HTERT RPE-1 (cell line): ENCODE measurements around the gene ZNF280B.
"Not testable (repeated sequence)": the region's sequence is repeated elsewhere in the genome, so short reads cannot be mapped to it uniquely, and the experiment has no call there.

Experiments
- in situ Hi-C: fragments of 300-500 bp; cut with MboI; formaldehyde crosslinking; loops from 4 replicates; pipeline ENCODE4 v1.14.3; 2020; ENCODE audit warnings: low sequenced_read_pairs

ZNF280B gene

DNA sequence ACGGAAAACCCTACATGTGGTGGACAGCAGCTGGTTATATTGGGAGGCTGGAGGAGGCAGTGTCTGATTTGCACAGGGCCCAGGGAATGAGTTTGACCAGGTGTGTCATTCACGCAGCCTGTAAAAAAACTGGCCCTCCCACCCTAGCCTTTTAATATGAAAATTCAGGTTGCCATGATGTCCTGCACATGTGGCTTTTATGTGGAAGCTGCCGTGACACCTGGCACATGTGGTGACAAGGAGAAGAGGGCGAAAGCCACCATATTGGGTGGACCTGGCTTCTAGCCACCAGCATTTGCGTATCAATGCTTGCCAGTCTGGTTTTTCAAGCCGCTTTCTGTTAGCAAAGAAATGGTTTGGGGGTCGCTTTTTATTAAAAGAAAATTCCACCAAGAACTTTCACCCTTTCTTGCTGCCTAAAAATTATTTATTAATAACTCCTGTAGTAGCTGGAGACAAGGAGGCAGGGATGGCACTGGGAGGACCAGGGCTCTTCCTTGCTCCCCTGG is 43.4 kb downstream of the ZNF280B start:
- in situ Hi-C loops, result no loop called here

DNA sequence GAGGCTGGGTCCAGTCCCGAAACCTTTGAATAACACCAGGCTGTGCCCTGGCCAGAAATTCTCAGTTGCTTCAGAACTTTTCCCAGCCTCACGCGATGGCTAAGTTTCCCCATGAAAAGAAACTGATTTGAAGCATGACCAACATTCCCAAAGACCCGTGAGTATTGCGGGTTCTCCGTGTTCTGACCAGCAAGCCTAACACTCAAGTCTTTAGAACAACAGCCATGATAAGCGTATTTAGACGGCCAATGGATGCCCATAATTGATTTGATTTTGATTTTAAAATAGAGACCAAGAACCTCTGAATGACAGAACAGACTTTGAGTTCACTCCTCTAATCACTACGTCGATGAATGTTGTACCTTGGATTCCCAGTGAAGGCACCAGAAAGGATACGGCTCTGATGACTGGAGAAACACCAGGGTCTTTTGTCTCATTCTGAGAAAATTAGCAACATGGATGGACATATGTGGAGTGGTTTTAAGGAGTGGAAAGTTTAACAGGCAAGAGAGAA is 43.9 kb downstream of the ZNF280B start:
- in situ Hi-C loops, result no loop called here

DNA sequence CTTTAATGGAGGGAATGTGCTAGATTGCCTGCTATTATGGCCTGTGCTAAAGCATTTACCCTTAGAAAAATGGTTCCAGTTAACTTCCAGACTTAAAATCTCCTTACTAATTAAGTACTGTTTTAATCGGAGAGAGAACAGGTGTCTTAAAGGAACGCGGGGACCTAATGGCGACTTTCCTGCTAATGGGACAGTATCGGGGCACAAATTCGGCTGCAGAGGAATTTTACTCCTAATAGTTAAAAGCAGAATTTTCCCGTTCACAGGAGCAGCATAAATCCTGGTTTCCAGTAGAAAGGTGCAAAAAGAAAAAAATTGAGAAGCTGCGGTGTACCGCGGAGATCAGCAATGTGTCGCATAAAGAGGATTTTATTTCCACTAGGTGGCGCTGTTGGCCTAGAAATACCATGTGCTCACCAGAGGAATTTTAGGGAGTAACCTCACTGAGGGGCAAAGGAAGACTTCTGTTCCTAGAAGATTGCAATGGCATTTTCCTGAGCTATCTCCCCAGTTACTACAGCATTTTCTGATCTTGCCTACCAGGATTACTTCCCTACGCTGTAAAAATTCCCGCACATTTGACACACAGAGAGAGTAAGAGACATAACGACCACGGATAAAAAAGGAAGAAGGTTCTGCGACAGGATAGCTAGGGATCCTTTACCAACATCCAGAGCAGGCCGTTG is 44.5 kb downstream of the ZNF280B start:
- in situ Hi-C loops, result no loop called here

DNA sequence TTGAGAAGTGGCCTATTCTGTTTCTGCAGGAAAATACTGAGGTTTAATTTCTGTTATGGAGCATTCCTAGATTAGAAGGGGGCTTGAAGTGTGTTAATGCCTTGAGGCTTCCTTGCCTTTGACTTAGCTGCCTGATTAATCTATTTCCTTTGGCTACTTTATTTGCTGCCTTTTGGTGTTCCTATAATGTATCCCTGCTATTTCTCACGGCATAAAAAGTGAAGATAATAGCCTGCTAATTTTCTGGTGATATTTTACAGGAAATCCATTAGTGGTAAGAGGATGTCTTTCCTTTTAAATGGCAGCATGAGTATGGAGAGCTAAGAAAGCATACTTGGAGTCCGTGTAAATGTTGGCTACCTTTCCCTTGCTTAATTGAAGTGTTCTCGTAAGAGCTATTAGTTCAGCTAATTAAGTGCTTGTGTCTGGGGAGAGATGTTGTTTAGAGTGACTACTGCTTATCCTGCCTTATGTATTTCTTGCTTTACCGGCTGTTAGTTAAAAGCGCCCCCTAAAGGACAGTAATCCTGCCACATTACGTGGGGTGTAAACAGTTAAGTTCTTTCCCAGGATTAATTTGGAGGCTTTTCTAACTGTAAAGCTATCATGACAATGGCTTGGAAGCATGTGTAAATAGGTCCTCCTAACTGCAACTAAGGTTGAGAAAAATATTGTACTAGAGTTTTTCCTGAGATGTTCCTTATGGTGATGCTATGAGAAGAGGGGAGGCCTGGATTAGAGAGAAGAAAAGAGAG is 45.6 kb downstream of the ZNF280B start:
- in situ Hi-C loops, result no loop called here

DNA sequence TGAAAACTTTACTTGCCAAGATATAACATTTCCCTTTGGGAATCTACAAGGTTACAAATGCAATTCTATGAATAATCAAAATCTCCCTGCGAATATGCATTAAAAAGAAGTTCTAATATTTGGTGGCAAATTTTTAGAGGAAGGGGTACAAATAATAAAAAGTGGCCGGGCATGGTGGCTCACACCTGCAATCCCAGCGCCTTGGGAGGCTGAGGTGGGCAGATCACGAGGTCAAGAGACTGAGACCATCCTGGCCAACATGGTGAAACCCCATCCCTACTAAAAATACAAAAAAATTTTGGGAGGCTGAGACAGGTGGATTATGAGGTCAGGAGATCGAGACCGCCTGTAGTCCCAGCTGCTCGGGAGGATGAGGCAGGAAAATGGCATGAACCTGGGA is 47.0 kb downstream of the ZNF280B start:
- in situ Hi-C loops, result no loop called here

DNA sequence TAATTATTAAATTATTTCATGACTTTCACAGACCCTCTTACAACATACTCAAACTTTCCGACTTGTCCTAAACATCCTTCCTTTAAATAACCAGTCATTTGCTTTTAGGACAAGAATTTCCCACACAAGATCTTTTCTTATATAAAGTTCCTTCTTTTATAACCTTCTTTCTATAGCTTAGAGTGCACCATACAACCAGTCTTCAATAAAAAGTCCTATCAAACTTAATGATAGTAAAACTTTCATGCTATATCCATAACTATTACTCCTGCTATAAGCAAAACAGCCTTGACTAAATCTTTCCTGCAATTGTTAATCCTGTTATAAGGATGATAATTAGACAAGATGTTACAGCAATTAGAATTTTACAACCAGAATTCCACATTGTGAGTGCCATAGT is 47.4 kb downstream of the ZNF280B start:
- in situ Hi-C loops, result no loop called here

DNA sequence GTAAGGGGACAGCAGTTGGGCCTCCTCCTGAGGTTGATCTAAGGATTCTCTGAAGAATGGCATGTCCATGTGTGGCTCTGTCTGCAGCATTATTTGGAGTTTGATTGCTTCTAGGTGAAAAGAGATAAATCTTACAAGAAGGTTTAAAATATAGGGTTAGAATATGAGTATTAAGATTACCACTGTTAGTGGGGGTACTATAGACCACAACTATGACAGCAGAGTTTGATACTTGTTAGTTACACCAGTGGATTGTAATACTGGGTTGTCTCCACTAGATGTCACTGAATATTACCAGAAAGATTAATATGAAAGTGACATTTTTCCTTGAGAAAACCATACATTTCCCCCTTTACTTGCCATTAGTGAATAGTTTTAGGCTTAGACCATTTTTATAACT is 47.9 kb downstream of the ZNF280B start:
- in situ Hi-C loops, result no loop called here

DNA sequence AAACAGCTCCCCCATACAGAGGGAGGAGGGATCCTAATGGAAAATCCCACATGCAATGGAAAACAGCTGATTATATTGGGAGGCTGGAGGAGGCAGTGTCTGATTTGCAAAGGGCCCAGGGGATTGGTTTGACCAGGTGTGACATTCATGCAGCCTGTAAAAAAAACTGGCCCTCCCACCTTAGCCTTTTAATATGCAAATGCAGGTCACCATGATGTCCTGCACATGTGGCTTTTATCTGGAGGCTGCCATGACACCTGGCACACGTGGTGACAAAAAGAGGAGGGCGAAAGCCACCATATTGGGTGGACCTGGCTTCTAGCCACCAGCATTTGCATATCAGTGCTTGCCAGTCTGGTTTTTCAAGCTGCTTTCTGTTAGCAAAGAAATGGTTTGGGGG is 48.5 kb downstream of the ZNF280B start:
- in situ Hi-C loops, result no loop called here

DNA sequence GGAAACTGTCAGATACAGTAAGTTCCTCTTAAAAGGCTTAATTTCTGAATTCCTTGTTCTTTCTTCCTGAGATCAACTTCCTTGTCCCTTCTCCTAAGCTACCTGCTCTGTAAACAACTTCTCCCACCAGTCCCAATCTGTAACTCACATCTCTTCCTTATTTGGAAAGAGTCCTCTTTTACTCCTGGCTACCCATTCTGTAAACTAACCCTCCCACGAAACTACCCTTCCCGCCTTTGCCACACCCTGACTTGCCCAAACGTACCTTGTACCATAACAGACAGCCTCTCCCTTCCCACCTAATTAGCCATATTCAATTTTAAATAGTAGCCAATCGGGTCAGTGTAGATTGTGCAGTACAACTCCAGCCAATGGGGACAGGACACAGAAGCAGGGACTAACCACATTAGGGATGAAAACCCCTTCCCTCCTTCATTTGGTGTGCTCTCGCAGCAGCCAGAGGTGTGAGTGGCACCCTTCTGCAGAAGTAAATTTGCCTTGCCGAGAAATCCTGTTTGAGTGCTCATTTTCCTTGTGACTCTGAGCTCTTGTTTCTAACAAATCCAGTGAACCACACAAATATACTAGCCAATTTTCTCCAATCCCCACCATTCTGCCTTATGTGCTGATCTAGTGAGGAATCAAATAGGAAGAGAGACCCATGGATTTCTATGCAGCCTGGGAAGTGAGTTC is 49.5 kb downstream of the ZNF280B start:
- in situ Hi-C loops, result no loop called here

DNA sequence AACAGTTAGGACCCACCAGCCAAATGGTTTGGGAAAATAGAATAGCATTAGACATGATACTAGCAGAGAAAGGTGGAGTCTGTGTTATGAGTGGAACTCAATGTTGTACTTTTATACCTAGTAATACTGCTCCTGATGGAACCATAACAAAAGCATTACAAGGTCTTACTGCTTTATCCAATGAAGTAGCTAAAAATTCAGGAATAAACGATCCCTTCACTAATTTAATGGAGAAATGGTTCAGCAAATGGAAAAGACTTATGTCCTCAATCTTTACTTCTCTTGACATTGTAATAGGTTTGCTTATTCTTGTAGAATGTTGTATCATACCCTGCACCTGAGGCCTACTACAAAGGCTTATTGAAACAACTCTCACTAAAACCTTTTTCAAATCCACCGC is 50.2 kb downstream of the ZNF280B start:
- in situ Hi-C loops, result no loop called here

DNA sequence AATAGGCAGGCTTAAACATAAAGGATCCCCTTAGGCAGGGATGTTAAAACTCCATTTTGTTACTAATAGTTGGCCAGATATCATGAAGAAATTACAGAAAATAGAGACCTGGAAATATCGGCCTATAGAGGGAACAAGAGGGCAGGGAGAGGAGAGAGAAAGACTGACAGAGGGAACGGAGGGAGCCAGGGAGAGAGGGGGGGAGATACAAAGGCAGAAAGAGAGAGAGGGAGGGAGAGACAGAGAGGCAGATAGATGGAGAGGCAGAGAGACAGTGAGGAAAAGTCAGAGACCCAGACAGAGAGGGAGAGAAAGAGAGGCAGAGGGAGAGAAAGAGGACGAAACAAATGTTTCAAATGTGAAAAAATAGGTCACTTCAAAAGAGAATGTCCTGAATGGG is 53.5 kb downstream of the ZNF280B start:
- in situ Hi-C loops, result no loop called here

DNA sequence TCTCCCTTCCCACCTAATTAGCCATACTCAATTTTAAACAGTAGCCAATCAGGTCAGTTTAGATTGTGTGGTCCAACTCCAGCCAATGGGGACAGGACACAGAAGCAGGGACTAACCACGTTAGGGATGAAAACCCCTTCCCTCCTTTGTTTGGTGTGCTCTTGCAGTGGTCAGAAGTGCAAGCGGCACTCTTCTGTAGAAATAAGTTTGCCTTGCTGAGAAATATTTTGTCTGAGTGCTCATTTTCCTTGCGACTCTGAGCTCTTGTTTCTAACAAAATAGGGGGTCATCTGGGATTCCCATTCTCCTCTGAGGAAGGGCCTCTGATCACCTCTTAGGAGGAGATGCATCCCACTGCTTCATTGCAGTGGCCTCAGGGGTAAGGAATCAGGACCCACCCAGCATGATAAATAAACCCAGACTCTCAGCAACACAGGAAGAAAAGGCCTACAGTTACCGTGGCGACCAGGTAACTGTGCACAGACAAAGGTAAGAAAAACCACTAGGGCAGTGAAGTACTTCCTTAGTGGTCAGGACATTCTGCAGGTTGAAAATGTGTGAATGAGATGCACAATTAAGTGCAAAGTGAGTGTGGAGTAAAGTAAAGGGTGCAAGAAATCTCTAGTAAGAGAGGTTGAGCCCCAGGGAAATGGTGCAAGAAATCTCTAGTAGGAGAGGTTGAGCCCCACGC is 55.4 kb downstream of the ZNF280B start:
- in situ Hi-C loops, result no loop called here

DNA sequence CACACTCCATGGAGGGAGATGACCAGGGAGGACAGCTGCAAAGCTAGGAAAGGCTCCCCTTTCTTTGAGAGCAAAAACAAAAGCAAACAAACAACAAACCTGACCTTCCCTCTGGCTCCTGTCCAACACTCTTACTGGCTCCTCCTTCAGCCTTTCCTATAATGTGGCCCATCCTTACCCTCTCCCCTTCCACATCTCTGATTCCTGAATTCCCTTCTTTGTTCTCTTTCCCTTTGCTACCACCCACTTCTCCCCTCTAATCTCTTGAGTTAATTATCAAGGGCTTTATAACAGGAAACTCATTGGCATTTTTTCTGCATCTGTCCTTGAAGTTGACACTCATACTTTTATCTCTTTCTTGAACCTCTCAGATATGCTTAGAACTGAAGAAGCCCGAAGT is 56.3 kb downstream of the ZNF280B start:
- in situ Hi-C loops, result no loop called here

DNA sequence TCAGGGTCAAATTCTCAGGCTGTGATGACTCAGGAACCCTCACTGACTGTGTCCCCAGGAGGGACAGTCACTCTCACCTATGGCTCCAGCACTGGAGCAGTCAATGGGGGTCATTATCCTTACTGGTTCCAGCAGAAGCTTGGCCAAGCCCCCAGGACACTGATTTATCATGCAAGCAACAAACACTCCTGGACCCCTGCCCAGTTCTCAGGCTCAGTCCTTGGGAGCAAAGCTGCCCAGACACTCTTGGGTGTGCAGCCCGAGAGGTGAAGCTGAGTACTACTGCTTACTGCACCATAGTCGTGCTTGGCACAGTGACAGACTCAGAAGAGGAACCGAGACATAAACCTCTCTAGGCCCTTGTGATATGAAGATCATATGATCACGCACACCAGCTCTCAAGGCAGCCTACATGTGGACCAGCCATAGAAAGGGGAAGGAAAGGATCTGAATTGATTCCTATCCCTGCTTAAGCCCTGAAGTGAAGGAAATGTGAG is 58.2 kb downstream of the ZNF280B start:
- in situ Hi-C loops, result no loop called here

DNA sequence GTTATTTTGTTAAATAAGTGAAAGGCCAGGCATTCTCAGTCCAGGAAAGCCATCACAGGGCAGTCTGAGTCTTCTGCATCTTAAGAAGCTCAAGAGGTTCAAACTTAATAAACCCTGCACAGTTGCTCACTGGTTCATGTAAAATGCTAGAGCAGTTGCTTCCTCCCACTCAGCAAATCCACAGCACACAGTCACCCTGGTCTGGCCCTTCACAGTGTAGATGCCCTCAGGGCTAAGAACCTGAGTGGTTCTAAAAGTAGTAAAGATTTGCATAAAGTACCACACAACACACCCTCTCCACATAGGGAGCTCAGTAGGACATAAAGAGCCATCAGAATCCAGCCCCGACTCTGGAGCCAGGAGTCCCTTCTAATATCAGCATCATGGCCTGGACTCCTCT is 58.7 kb downstream of the ZNF280B start:
- in situ Hi-C loops, result no loop called here

DNA sequence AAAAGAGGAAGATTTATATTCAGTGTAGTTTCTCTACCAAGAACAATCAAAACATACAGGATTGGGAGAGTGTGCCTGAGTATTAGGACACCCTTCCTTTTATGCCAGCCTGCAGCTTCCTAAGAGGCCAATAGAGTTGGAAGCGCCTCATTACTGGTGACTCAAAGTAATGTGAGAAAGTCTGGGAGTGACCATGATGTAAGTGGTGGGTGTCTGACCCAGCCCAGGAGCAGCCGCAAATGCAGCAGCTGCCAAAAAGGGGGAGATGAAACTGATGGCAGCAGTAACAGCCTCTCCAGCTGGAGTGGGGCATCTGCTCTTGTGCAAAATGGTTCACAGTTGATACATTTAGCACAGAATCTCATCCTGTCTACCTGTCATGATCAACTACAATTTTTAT is 62.0 kb downstream of the ZNF280B start:
- in situ Hi-C loops, result no loop called here

DNA sequence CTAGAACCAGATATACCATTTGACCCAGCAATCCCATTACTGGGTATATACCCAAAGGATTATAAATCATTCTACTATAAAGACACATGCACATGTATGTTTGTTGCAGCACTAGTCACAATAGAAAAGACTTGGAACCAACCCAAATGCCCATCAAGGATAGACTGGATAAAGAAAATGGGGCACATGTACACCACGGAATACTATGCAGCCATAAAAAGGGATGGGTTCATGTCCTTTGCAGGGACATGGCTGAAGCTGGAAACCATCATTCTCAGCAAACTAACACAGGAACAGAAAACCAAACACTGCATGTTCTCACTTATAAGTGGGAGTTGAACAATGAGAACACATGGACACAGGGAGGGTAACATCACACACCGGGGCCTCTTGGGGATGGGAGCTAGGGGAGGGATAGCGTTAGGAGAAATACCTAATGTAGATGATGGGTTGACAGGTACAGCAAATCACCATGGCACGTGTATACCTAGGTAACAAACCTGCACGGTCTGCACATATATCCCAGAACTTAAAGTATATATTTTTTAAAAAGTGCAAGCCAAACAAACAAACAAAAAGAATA is 64.4 kb downstream of the ZNF280B start:
- in situ Hi-C loops, result not testable (repeated sequence)

DNA sequence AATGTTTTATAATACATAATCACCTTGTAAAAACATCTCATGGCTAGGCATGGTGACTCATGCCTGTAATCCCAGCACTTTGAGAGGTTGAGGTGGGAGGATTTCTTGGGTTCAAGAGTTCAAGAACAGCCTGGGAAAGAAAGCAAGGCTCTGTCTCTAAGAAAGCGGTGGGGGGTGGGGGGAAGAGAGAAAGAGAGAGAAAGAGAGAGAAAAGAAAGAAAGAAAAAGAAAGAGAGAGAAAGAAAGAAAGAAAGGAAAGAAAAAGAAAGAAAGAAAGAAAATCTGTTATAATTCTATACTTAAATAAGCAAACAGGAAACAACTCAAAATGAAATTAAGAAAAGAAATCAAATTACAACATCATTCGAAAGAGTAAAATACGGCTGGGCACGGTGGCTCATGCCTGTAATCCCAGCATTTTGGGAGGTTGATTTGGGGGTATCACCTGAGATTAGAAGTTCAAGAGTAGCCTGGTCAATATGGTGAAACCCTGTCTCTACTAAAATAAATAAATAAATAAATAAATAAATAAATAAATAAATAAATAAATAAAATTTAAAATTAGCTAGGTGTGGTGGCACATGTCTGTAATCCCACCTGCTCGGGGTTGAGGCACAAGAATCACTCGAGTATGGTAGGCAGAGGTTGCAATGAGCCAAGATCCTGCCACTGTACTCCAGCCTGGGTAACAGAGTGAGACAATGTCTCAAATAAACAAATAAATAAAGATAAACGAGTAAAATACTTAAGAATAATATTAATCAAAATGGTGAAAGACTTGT is 65.4 kb downstream of the ZNF280B start:
- in situ Hi-C loops, result no loop called here

DNA sequence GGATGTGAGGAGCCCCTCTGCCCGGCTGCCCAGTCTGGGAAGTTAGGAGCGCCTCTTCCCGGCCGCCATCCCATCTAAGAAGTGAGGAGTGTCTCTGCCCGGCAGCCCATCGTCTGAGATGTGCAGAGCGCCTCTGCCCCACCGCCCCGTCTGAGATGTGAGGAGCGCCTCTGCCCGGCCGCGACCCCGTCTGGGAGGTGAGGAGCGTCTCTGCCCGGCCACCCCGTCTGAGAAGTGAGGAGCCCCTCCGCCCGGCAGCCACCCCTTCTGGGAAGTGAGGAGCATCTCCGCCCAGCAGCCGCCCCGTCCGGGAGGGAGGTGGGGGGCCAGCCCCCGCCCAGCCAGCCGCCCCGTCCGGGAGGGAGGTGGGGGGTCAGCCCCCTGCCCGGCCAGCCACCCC is 66.9 kb downstream of the ZNF280B start:
- in situ Hi-C loops, result not testable (repeated sequence)

DNA sequence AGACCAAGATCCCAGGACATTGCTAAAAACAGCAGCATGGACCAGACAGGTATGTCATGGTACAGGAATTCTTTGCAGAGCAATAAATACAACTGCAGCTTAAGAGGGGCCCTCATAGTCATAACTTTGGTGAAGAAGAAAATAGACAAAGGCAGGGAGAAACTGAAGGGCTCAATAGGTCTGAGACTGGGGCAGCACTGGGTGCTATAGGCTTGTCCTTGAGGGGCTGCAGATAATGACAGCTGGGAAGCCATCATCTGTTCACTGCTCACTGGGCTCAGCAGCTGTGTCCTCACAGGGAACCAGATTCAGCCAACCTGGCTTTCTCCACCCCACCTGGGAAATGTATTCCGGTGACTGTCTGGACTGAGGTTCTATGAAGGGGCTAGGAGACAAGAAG is 68.4 kb downstream of the ZNF280B start:
- in situ Hi-C loops, result no loop called here
